Choroid plexus epithelial cell (primary cell): ENCODE data around the gene SLC9C1.

Experiments used
- DNase-seq: peaks from one replicate; pipeline ENCODE4 v3.0.0-alpha.2; 2010; ENCODE audit warnings: low read depth
- H3K4me3 ChIP-seq: 2 replicates; pipeline ENCODE4 v1.5.1; 2011; ENCODE audit warnings: low read depth, mild to moderate bottlenecking, control low read depth, low read length, moderate library complexity
- CTCF ChIP-seq: conservative IDR thresholded peaks from 2 replicates; pipeline ENCODE4 v1.5.1; 2011; ENCODE audit warnings: low read depth, mild to moderate bottlenecking, control low read depth, inconsistent platforms, low read length, moderate library complexity

SLC9C1 gene

GRCh38 chr3:112320691-112321090, 26.7 kb upstream of the SLC9C1 start:
- no peak for DNase-seq
- no peak for TF ChIP-seq CTCF
- no peak overlapping the region for H3K4me3 ChIP-seq

- DNase-seq = peak; percentile 61
- H3K4me3 ChIP-seq = no peak overlapping the region
- no peak for TF ChIP-seq CTCF
Observed at GRCh38 chr3:112319516-112320276, 25.7 kb upstream of the SLC9C1 start.

- H3K4me3 ChIP-seq = no peak overlapping the region
- no peak for DNase-seq
- no peak for TF ChIP-seq CTCF
Observed at GRCh38 chr3:112315791-112316190, 21.8 kb upstream of the SLC9C1 start.

GRCh38 chr3:112314649-112315048, 20.6 kb upstream of the SLC9C1 start:
- no peak for TF ChIP-seq CTCF
- no peak for DNase-seq

GRCh38 chr3:112308151-112308911, 14.3 kb upstream of the SLC9C1 start:
- no peak for TF ChIP-seq CTCF
- no peak overlapping the region for H3K4me3 ChIP-seq
- DNase-seq = peak; percentile 94

More at GRCh38 chr3:112314649-112315048, 20.6 kb upstream of the SLC9C1 start:
- H3K4me3 ChIP-seq = no peak overlapping the region

GRCh38 chr3:112307557-112307956, 13.5 kb upstream of the SLC9C1 start:
- DNase-seq = no peak
- TF ChIP-seq CTCF = no peak
- no peak overlapping the region for H3K4me3 ChIP-seq
